Tibial artery (tissue), 4 donors: ENCODE measurements around the gene CACNA1B.

ENCODE experiments used
- DNase-seq, 2 donors: peaks; one replicate each; pipeline ENCODE4 v3.0.0-alpha.2; 2019
- H3K27ac ChIP-seq, 2 donors: fragments of 200-600 bp; sonication (generic) in 1 of 2; 1 replicate in 1 of 2; 2 replicates in 1 of 2; pipeline ENCODE4 v1.5.1; 2018 to 2019; ENCODE audit warnings: mild to moderate bottlenecking in 1 of 2
- H3K27me3 ChIP-seq, 2 donors: fragments of 200-600 bp; sonication (generic) in 1 of 2; one replicate each; pipeline versions ENCODE4 v1.5.1 to v1.6.0; 2016 to 2019
- H3K36me3 ChIP-seq, 3 donors: fragments of 200-600 bp; sonication (generic) in 2 of 3; one replicate each; pipeline ENCODE4 v1.5.1; 2016 to 2019; ENCODE audit warnings: mild to moderate bottlenecking in 2 of 3
- H3K4me1 ChIP-seq, 4 donors: fragments of 200-600 bp; sonication (generic) in 2 of 4; 1 replicate in 3 of 4; 2 replicates in 1 of 4; pipeline ENCODE4 v1.5.1; 2016 to 2019
- H3K4me3 ChIP-seq, 2 donors: fragments of 200-600 bp; sonication (generic) in 1 of 2; 1 replicate in 1 of 2; 2 replicates in 1 of 2; pipeline ENCODE4 v1.5.1; 2018 to 2019; ENCODE audit warnings: mild to moderate bottlenecking in 2 of 2
- H3K9me3 ChIP-seq, 3 donors: fragments of 200-600 bp; sonication (generic) in 1 of 3; one replicate each; pipeline ENCODE4 v1.5.1; 2016 to 2019
- CTCF ChIP-seq, 2 experiments: fragments of 200-600 bp in 1 of 2; fragments of 450-650 bp in 1 of 2; IDR thresholded peaks; one replicate each; pipeline ENCODE4 v1.5.1; 2017 to 2019; ENCODE audit warnings: antibody characterized with exemption in 2 of 2, mild to moderate bottlenecking in 1 of 2, moderate library complexity in 1 of 2
- intact Hi-C: fragments of 100-400 bp; cut with DNase I; formaldehyde crosslinking; loops from one replicate; pipeline ENCODE4 v1.15.0; 2023; ENCODE audit warnings: low total_unique reads

Gene CACNA1B

GRCh38 chr9:137919095-137919465, 41.5 kb downstream of the CACNA1B start:
- Histone ChIP-seq H3K27ac (no peak overlapping the region), H3K4me1 (peaks cover 0 to 7% (median 2%) of the 10 kb centered on the region in 4 donors), H3K27me3 (peaks cover 0 to 4% of the 10 kb centered on the region in 2 donors), H3K36me3 (no peaks in the 10 kb centered on the region), H3K4me3 (no peak overlapping the region), H3K9me3 (no peaks in the 10 kb centered on the region)
- DNase-seq = no peak
- TF ChIP-seq CTCF (IDR thresholded peaks at IDR 0.05) = no peak
- intact Hi-C loops = no loop called here

- Histone ChIP-seq H3K4me1 (peaks cover 0 to 7% (median 2%) of the 10 kb centered on the region in 4 donors), H3K27me3 (peaks cover 0 to 4% of the 10 kb centered on the region in 2 donors), H3K27ac (no peak overlapping the region), H3K4me3 (no peak overlapping the region), H3K36me3 (no peaks in the 10 kb centered on the region), H3K9me3 (no peaks in the 10 kb centered on the region)
- TF ChIP-seq CTCF (IDR thresholded peaks at IDR 0.05) = no peak
- intact Hi-C loops = no loop called here
- DNase-seq = no peak
These were observed 42.1 kb downstream of the CACNA1B start for GRCh38 chr9:137919649-137920141.

GRCh38 chr9:137920753-137921152, 43.2 kb downstream of the CACNA1B start:
- H3K4me3 ChIP-seq = no peak overlapping the region
- TF ChIP-seq CTCF (IDR thresholded peaks at IDR 0.05) = no peak
- intact Hi-C loops = no loop called here
- H3K9me3 ChIP-seq = no peaks in the 10 kb centered on the region
- H3K27ac ChIP-seq = no peak overlapping the region
- peaks cover 0 to 7% (median 2%) of the 10 kb centered on the region in 4 donors for H3K4me1 ChIP-seq
- H3K36me3 ChIP-seq = no peaks in the 10 kb centered on the region
- H3K27me3 ChIP-seq = peaks cover 0 to 4% of the 10 kb centered on the region in 2 donors
- no peak for DNase-seq

GRCh38 chr9:137924169-137924568, 46.6 kb downstream of the CACNA1B start:
- no peak for TF ChIP-seq CTCF (IDR thresholded peaks at IDR 0.05)
- Histone ChIP-seq H3K4me1 (no peaks in the 10 kb centered on the region), H3K9me3 (peaks cover 0 to 10% (median 3%) of the 10 kb centered on the region in 3 donors), H3K4me3 (no peak overlapping the region), H3K36me3 (no peaks in the 10 kb centered on the region), H3K27ac (no peak overlapping the region), H3K27me3 (no peaks in the 10 kb centered on the region)
- intact Hi-C loops = no loop called here
- no peak for DNase-seq

- Histone ChIP-seq H3K9me3 (peaks cover 0 to 10% (median 3%) of the 10 kb centered on the region in 3 donors), H3K27me3 (no peaks in the 10 kb centered on the region), H3K4me3 (no peak overlapping the region), H3K27ac (no peak overlapping the region), H3K36me3 (no peaks in the 10 kb centered on the region), H3K4me1 (no peaks in the 10 kb centered on the region)
- intact Hi-C loops = no loop called here
- no peak for TF ChIP-seq CTCF (IDR thresholded peaks at IDR 0.05)
- DNase-seq = no peak
These were observed 47.3 kb downstream of the CACNA1B start for GRCh38 chr9:137924761-137925369.
